Measurements from ENCODE around the gene SREBF2.

The SREBF2 gene

GRCh38 chr22:41939981-41940831 lies 107.3 kb downstream of the SREBF2 start:
- peak overlapping the region; percentile 97 for H3K27ac Mint-ChIP-seq
- H3K4me1 Mint-ChIP-seq, result peaks cover 42% of the 10 kb centered on the region
- H3K27me3 Mint-ChIP-seq (ENCODE audit: low read depth, poor library complexity), result no peaks in the 10 kb centered on the region
- H3K36me3 Mint-ChIP-seq (ENCODE audit: low read depth), result peaks cover 47% of the 10 kb centered on the region
- H3K4me3 Mint-ChIP-seq, result no peak overlapping the region
- no peak for DNase-seq
- no peaks in the 10 kb centered on the region for H3K9me3 Mint-ChIP-seq
- TF ChIP-seq, protein P1, sequence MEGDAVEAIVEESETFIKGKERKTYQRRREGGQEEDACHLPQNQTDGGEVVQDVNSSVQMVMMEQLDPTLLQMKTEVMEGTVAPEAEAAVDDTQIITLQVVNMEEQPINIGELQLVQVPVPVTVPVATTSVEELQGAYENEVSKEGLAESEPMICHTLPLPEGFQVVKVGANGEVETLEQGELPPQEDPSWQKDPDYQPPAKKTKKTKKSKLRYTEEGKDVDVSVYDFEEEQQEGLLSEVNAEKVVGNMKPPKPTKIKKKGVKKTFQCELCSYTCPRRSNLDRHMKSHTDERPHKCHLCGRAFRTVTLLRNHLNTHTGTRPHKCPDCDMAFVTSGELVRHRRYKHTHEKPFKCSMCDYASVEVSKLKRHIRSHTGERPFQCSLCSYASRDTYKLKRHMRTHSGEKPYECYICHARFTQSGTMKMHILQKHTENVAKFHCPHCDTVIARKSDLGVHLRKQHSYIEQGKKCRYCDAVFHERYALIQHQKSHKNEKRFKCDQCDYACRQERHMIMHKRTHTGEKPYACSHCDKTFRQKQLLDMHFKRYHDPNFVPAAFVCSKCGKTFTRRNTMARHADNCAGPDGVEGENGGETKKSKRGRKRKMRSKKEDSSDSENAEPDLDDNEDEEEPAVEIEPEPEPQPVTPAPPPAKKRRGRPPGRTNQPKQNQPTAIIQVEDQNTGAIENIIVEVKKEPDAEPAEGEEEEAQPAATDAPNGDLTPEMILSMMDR (IDR thresholded peaks at IDR 0.05), result no peak

- peak; percentile 86 for DNase-seq
- H3K4me3 Mint-ChIP-seq, result no peak overlapping the region
- TF ChIP-seq, protein P1 (IDR thresholded peaks at IDR 0.05), result peak; percentile 86
- peak overlapping the region; percentile 97 for H3K27ac Mint-ChIP-seq
- H3K4me1 Mint-ChIP-seq, result peaks cover 47% of the 10 kb centered on the region
- H3K36me3 Mint-ChIP-seq (ENCODE audit: low read depth), result peaks cover 51% of the 10 kb centered on the region
- H3K9me3 Mint-ChIP-seq, result no peaks in the 10 kb centered on the region
- peaks cover 2% of the 10 kb centered on the region for H3K27me3 Mint-ChIP-seq (ENCODE audit: low read depth, poor library complexity)
Observed at GRCh38 chr22:41940832-41941765, 108.2 kb downstream of the SREBF2 start.

DNA sequence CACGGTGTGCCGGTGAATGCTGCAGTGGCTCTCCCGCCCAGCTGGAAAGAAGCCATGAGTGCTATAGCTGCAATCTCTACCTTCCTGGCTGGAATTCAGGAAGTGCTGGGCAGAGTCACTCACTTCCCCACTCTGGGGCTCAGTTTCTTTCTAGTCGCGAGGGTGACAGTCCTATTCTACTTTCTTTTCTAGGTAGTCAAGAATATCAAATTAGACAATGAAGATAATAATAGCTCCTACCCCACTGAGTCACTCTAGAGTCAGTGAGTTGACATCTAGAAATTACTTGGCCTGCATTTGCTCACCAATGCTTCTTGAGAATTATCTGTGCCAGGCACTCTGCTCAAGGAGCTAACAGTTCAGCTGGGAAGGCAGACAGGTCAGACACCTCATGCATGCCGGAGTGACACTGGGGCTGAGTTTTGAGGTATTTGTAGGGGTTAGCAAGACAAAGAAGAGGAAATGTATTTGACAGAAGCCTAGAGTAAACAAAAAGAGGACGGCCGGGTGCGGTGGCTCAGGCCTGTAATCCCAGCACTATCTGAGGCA lies 110.8 kb downstream of the SREBF2 start:
- Mint-ChIP-seq H3K4me1 (peaks cover 46% of the 10 kb centered on the region), H3K36me3 (ENCODE audit: low read depth) (peaks cover 48% of the 10 kb centered on the region), H3K9me3 (no peaks in the 10 kb centered on the region), H3K27me3 (ENCODE audit: low read depth, poor library complexity) (peaks cover 2% of the 10 kb centered on the region), H3K4me3 (no peak overlapping the region), H3K27ac (no peak overlapping the region)
- DNase-seq, result no peak
- TF ChIP-seq, protein P1 (IDR thresholded peaks at IDR 0.05), result no peak

GRCh38 chr22:41946629-41947423 lies 113.9 kb downstream of the SREBF2 start, which contains the start of gene CENPM:
TSS of gene CENPM (minus strand) at chr22:41947152. CDS start at chr22:41947076, 76 bp downstream.
- Mint-ChIP-seq H3K36me3 (ENCODE audit: low read depth) (peaks cover 25% of the 10 kb centered on the region), H3K4me1 (peaks cover 52% of the 10 kb centered on the region), H3K4me3 (peak within 1 kb of the TSS; percentile 82), H3K9me3 (no peaks in the 10 kb centered on the region), H3K27ac (peak within 1 kb of the TSS; percentile 83), H3K27me3 (ENCODE audit: low read depth, poor library complexity) (peaks cover 2% of the 10 kb centered on the region)
- TF ChIP-seq, protein P1 (IDR thresholded peaks at IDR 0.05), result no peak
- DNase-seq, result peak; percentile 96

DNA sequence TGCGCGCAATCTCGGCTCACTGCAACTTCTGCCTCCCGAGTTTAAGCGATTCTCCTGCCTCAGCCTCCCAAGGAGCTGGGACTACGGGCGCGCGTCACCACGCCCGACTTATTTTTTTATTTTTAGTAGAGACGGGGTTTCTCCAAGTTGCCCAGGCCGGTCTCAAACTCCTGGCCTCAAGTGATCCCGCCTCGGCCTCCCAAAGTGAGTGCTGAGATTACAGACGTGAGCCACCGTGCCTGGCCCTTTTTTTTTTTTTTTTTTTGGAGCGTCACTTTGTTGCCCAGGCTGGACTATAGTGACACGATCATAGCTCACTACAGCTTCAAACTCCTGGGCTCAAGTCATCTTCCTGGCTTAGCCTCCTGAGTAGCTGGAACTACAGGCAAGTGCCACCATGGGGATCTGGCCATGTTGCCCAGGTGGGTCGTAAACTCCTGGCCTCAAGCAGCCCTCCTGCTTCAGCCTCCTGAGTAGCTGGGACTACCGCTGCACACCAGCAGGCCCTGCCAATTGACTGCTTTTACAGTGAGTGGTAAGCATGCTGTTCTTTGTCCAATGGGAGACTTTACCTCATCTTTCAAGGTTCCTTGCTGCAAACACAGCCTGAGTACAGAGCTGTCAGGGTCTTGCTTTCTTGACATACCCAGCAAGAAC lies 114.6 kb downstream of the SREBF2 start:
- peak overlapping the region; percentile 16 for H3K27ac Mint-ChIP-seq
- peaks cover 22% of the 10 kb centered on the region for H3K36me3 Mint-ChIP-seq (ENCODE audit: low read depth)
- DNase-seq, result no peak
- TF ChIP-seq, protein P1 (IDR thresholded peaks at IDR 0.05), result no peak
- H3K27me3 Mint-ChIP-seq (ENCODE audit: low read depth, poor library complexity), result peaks cover 2% of the 10 kb centered on the region
- peak overlapping the region; percentile 77 for H3K4me3 Mint-ChIP-seq
- peaks cover 54% of the 10 kb centered on the region for H3K4me1 Mint-ChIP-seq
- H3K9me3 Mint-ChIP-seq, result no peaks in the 10 kb centered on the region
